ENCODE measurements around the gene AKT1S1.

Gene AKT1S1

GRCh38 chr19:49923055-49924003 is 46.2 kb upstream of the AKT1S1 start:
- Mint-ChIP-seq H3K9me3 (no peaks in the 10 kb centered on the region), H3K4me3 (no peak overlapping the region), H3K27me3 (ENCODE audit: low read depth, poor library complexity) (peaks cover 3% of the 10 kb centered on the region), H3K27ac (peak overlapping the region; percentile 81), H3K36me3 (ENCODE audit: low read depth) (peaks cover 66% of the 10 kb centered on the region), H3K4me1 (peaks cover 57% of the 10 kb centered on the region)
- TF ChIP-seq, protein P1, sequence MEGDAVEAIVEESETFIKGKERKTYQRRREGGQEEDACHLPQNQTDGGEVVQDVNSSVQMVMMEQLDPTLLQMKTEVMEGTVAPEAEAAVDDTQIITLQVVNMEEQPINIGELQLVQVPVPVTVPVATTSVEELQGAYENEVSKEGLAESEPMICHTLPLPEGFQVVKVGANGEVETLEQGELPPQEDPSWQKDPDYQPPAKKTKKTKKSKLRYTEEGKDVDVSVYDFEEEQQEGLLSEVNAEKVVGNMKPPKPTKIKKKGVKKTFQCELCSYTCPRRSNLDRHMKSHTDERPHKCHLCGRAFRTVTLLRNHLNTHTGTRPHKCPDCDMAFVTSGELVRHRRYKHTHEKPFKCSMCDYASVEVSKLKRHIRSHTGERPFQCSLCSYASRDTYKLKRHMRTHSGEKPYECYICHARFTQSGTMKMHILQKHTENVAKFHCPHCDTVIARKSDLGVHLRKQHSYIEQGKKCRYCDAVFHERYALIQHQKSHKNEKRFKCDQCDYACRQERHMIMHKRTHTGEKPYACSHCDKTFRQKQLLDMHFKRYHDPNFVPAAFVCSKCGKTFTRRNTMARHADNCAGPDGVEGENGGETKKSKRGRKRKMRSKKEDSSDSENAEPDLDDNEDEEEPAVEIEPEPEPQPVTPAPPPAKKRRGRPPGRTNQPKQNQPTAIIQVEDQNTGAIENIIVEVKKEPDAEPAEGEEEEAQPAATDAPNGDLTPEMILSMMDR (IDR thresholded peaks at IDR 0.05): no peak
- DNase-seq: no peak

DNA sequence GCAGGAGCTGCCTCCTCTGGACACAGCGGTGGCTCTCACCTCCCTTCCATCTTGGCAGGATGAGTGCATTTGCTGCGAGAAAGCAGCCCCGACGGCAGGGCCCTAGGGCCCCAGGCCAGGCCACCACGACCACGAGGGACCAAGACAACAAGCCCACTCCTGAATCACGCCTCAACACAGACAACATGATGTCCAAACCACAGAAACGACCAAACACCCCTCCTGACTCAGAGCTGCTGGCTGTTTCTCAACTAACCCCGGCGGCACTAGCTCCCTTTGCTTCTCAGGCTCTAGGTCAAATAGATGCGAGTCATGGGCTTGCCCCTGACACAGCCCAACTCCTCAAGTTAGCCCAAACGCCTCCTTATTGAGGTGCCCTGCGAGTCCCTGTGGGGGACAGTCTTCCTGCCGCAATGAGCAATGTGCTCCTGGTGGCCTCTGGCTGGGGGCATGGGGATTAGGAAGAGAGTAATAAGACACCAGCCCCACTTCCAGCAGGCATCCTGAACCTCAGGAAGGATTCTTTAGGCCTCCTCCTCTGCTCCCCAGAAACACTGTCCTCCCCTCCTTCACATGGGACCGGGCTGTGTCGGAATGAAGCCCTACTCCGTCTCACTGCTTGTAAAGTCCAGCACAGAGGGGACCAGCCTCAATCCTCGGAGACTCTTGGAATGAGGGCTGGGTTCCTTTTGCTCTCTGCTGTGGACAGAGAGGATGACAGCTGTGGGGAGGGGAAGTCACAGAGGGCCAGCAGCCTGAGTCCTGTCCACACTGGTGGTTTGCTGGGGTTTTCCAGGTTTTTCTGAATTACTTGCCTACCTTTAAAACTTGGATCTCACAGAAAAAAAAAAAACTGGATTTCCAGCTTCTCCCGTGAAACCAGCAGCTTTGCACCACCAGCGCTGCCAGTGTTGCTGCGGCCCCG is 45.0 kb upstream of the AKT1S1 start:
- Mint-ChIP-seq H3K27me3 (ENCODE audit: low read depth, poor library complexity) (peaks cover 3% of the 10 kb centered on the region), H3K4me3 (no peak overlapping the region), H3K9me3 (no peaks in the 10 kb centered on the region), H3K27ac (peak overlapping the region; percentile 96), H3K4me1 (peaks cover 48% of the 10 kb centered on the region), H3K36me3 (ENCODE audit: low read depth) (peaks cover 69% of the 10 kb centered on the region)
- TF ChIP-seq, protein P1 (IDR thresholded peaks at IDR 0.05): no peak
- DNase-seq: no peak

DNA sequence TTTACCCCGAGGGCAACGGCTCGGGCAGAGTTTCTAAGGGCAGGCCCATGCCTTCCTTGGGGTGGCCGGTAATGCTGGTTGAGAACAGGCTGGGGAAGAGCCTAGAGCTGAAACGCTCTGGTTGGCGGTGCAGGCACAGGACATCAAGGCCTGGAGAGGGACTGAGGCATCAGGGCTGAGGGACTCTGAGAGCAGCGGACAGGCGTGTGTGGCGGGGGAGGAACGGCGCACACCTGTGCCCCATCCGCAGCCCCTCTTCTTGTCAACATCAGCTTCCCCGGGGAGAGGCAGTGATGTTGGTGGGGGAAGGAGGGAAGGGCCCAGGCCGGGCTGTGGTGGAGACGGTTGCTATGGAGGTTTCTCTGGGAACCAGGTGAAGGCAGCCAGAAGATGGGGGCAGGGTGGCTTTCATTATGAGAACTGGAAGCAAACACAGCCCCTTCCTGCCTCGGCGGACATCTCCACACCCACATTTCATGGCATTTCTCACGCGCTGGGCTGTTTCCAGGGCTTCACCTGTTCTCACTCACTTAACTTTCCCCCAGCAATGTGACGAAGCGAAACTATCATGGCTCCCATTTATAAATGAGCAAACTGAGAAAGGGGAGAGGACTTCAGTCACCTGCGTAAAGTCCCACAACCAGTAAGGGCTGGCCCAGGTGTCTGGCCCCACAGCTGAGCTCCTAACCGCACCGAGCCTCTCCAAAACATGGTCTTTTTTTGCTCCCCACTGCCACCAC is 43.6 kb upstream of the AKT1S1 start:
- H3K36me3 Mint-ChIP-seq (ENCODE audit: low read depth): peaks cover 74% of the 10 kb centered on the region
- H3K4me3 Mint-ChIP-seq: no peak overlapping the region
- TF ChIP-seq, protein P1 (IDR thresholded peaks at IDR 0.05): no peak
- H3K4me1 Mint-ChIP-seq: peaks cover 47% of the 10 kb centered on the region
- H3K9me3 Mint-ChIP-seq: peaks cover 4% of the 10 kb centered on the region
- peaks cover 3% of the 10 kb centered on the region for H3K27me3 Mint-ChIP-seq (ENCODE audit: low read depth, poor library complexity)
- H3K27ac Mint-ChIP-seq: peak overlapping the region; percentile 96
- DNase-seq: no peak

- H3K27ac Mint-ChIP-seq: no peak overlapping the region
- H3K4me1 Mint-ChIP-seq: peaks cover 35% of the 10 kb centered on the region
- H3K36me3 Mint-ChIP-seq (ENCODE audit: low read depth): peaks cover 82% of the 10 kb centered on the region
Observed at GRCh38 chr19:49918089-49918488, 40.9 kb upstream of the AKT1S1 start.

More at GRCh38 chr19:49918089-49918488, 40.9 kb upstream of the AKT1S1 start:
- no peak overlapping the region for H3K4me3 Mint-ChIP-seq
- TF ChIP-seq, protein P1 (IDR thresholded peaks at IDR 0.05): no peak
- H3K27me3 Mint-ChIP-seq (ENCODE audit: low read depth, poor library complexity): no peaks in the 10 kb centered on the region
- DNase-seq: no peak
- peaks cover 11% of the 10 kb centered on the region for H3K9me3 Mint-ChIP-seq
